NCI-H748 treated with DMSO at 0.1 percent for 48 hours (cell line): ENCODE measurements around the gene RAB10.

Experiments
- DNase-seq: peaks from one replicate; lab custom pipeline; 2025; lab: John Stamatoyannopoulos, UW

RAB10 gene

DNA sequence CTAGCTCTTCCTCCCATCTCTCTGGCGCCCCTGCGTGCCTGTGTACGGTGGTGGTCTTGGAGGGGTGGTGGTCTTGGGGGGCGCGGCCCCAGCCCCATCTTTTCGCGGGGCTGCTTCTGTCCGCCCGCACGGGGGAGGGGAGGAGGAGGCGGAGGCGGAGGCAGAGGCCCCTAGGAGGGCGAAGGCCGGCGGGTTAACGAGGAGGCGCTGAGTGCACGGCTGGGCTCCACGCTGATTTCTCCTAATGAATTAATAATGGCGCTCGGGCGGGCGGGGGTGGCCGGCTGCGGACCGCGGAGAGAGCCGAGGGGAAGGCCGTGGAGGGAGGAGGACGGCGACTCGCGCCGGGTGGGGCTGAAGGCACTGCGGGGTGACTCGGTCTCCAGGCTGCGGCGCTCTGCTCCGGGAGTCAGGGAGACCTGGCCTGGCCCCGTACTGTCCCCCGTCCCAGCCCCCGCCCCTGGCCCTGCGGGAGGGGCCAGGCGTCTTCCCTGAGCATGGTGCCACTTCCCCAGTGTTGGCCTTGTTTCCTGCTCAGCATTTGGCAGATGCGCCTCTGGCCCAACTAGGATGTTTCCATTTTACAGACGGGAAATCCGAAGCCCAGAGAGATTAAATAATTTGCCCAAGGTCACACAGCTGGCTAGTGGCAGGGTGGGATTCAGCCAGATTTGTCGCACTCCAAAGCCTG, 145.0 kb downstream of the RAB10 start:
- DNase-seq = no peak

DNA sequence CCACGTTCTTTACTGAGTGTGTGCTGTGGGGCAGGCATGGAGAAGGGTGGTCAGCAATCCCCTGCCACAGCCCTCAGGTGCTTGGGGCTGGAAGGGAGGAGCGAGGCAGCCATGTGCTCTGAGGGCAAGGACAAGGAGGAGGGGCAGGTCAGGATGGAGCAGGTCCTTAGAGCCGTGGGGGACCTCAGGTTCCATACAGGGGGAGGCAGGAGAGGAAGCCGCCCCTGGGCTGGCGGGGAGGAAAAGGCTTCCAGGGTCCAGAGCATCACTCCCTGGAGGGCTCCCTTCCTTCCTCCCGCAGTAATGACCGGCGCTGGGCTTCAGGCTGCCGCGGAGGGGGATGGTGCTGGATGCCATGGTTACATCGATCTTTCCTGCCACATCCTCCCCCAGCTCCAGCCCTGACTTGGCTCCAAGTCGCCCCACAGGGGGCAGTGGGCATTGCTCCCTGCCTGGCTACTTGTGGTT, 145.6 kb downstream of the RAB10 start:
- no peak for DNase-seq

DNA sequence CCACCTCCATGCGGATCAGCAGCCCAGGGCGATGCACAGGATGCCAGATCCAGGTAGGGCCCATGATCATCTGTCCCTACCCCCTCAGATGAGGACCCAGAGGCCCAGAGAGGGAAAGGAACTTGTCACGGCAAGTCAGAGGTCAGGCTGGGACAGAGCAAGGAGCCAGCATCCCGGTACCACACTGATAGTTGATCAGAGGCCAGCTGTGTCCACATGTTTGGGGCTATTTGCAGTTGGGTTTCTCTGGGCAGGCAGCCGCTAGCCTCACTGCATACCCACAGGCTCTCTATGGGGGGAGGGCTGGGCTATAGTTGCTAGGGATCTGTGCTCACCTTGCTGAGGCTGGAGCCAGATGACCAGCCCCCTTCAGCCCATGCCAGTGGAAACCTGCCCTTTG, 148.6 kb downstream of the RAB10 start:
- no peak for DNase-seq

DNA sequence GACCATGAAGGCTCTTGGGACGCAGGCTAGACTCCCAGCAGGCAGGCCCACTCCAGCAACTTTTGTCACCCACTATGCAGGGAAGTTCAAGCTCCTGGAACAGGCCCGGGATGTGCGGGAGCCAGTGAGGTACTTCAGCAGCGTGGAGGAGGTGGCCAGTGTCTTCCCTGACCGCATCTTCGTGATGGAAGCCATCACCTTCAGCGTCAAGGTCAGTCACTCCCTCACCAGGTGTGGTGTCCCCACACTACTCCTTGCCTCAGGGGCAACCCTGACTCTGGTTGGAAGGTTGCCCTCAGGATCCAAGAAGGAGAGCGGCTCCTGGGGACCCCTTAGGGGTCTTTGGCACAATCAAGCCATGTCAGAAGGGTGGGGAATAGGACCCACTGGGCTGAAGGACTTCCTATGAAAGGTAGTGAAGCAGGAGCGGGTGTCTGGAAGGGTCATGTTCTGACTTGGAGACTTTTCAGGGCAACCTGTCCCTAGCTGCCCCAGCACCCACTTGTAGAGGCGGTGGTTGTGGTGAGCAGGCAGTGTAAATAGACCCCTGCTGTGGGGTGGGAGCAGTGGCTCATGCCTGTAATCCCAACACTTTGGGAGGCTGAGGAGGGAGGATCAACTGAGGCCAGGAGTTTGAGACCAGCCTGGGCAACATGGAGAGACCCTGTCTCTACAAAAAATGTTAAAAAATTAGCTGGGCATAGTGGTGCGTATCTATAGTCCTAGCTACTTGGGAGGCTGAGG, 149.2 kb downstream of the RAB10 start:
- DNase-seq = no peak

DNA sequence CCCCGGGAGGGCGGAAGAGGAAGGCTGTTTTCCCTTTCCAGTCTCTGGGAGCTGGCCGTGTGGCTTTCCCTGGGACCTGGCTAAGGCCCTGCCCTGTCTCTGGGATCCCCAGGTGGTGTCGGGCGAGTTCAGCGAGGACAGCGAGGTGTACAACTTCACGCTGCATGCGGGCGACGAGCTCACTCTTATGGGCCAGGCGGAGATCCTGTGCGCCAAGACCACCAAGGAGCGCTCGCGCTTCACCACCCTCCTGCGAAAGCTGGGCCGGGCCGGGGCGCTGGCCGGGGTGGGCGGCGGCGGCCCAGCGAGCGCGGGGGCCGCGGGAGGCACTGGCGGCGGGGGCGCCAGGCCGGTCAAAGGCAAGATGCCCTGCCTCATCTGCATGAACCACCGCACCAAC, 150.2 kb downstream of the RAB10 start:
- no peak for DNase-seq

DNA sequence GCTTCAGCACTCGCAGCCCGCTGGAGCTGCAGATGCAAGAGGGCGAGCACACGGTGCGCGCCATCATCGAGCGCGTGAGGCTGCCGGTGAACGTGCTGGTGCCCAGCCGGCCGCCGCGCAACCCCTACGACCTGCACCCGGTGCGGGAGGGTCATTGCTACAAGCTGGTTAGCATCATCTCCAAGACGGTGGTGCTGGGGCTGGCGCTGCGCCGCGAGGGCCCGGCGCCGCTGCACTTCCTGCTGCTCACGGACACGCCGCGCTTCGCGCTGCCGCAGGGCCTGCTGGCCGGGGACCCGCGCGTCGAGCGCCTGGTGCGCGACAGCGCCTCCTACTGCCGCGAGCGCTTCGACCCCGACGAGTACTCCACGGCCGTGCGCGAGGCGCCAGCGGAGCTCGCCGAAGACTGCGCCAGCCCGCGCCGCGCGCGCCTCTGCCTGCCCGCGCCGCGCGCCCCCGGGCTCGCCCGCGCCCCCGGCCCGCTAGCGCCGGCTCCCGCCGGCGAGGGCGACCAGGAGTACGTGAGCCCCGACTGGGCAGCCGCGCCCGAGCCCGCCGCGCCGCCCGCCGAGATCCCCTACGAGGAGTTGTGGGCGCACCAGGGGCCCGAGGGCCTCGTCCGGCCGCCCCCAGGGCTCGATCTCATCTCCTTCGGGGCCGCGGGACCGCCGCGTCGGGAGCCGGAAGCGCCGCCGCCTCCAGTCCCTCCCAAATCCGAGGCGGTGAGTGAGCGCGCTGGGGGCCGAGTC, 150.8 kb downstream of the RAB10 start:
- peak; percentile 22 for DNase-seq

DNA sequence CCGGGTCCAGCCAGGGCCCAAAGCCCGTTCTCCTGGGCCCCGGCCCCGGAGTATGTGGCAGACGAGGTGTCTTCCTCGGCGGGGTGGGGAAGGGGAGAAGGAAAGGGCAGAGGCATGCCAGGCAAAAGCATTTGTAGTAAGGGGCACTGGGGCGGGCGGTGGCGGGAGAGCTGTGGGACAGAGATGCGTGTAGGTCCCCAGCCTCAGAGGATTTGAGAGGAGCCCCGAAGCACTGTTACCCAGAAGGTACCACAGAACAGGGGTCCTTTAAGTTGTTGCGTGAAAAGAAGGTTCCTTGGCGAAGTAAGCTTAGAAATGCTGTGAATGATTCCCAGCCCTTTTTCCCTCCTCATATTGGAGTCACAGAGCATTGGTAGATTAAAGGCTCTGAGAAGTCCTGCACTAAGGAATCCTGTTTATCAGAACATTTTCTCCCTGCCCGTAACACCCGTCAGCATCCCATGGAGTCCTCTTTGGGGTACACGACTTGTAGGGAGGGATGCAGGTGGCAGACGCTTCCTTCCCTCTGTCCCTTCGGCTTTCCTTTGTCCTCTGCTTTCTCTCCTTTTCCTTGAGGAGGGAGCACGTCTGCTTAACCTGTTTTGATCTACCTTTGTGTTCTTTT, 151.5 kb downstream of the RAB10 start:
- no peak for DNase-seq

DNA sequence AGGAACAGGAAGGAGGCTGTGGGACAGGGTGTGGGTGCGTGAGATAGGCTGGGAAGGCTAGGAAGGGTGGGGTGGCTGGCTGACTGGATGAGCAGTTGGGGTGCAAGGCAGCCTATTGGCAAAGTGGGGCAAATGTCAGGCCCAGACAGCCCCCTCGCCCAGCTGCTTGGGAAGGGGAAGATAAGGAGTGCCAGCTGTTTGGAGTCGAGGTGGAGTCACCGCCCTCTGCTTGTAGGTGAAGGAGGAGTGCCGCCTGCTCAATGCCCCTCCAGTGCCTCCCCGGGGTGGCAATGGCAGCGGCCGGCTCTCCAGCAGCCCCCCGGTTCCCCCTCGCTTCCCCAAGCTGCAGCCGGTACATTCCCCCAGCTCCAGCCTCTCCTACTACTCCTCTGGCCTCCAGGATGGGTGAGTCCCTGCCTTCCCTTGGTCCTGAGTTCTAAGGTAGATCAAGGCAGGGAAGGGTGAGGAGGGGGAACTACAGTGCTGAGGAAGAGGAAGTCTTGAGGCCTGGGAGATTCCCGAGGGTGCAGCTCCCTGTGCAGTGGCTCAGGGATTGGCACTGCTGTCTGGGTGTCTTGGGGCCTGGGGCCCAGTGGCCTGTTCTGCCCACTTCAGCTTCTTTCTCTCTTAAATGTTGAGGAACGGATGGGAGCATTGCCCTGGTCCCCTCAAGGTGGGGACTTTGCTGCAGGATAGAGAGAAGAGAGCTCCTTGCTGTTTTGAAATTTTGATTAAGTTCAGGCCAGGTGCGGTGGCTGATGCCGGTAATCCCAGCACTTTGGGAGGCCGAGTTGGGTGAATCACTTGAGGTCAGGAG, 152.3 kb downstream of the RAB10 start:
- no peak for DNase-seq
